Chondrocyte (in vitro differentiated cells): ENCODE data around the gene FAM53B. TPM values are rescaled to one million over a fixed set of nuclear protein-coding genes. Genes with fewer than 3 reads are reported as not detected.

Experiments used
- DNase-seq: peaks from one replicate; pipeline ENCODE4 v3.0.0; 2021; ENCODE audit warnings: mixed read lengths, low spot score
- H3K27ac Mint-ChIP-seq: one replicate; pipeline ENCODE4 v1.8.0; 2021; ENCODE audit warnings: mild to moderate bottlenecking, moderate library complexity, mixed read lengths; ENCODE audit not compliant: unreplicated experiment
- H3K27me3 Mint-ChIP-seq: 2 replicates; pipeline ENCODE4 v1.8.0; 2021; ENCODE audit warnings: low read depth, mixed read lengths
- H3K36me3 Mint-ChIP-seq: 2 replicates; pipeline ENCODE4 v1.8.0; 2021; ENCODE audit warnings: low read depth, mixed read lengths
- H3K4me1 Mint-ChIP-seq: 2 replicates; pipeline ENCODE4 v1.8.0; 2021; ENCODE audit warnings: low read depth, mild to moderate bottlenecking, mixed read lengths
- H3K4me3 Mint-ChIP-seq: one replicate; pipeline ENCODE4 v1.8.0; 2021; ENCODE audit warnings: mild to moderate bottlenecking, moderate library complexity, mixed read lengths; ENCODE audit not compliant: unreplicated experiment
- H3K9me3 Mint-ChIP-seq: 2 replicates; pipeline ENCODE4 v1.8.0; 2021; ENCODE audit warnings: low read depth, mixed read lengths
- total RNA-seq: library from RNA; stranded (reverse); gene quantifications from 3 replicates; pipeline ENCODE4 v1.2.1, GENCODE V29; 2021
- TF ChIP-seq, protein P1 (sequence below): fragments of 200-600 bp; sonication (generic); IDR thresholded peaks from 2 replicates; pipeline ENCODE4 v1.5.0; 2021; ENCODE audit warnings: antibody characterized with exemption, mild to moderate bottlenecking, moderate library complexity

The FAM53B gene
- total RNA-seq, 1 donor from 2014 or later = 16.1 TPM

DNA sequence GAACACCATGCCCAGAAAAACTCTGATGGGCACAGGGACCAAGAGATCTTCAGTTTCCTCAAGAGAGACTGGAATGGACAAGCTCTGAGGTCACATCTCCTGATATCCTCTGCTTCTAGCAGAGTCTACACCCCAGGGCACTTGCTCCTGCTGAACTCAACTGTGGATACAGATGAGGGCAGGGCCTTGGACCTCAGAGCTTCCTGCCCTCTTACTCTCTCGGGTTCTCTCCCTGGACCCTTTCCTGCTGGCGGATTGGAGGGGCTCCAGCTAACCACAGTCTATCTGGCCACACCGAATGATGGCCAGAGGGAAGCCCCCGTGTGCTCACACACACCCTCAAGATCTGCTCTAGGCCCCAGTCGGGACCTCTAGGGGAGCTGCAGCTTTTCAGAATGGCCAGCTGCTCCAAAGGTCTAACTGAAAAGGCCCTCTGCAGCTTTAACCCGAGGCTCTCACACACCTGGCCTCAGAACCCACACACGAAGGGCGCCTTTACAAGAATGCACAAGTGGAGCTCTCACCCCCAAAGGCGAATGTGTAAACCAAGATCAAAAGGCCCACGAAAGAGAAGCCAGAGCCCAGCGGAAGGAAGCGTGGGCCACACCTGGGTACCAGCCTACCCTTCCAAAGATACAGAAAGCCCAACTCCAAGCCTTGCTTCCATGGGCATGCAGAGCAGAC is 65.5 kb downstream of the FAM53B start:
- H3K27me3 Mint-ChIP-seq = no peaks in the 10 kb centered on the region
- DNase-seq = no peak

DNA sequence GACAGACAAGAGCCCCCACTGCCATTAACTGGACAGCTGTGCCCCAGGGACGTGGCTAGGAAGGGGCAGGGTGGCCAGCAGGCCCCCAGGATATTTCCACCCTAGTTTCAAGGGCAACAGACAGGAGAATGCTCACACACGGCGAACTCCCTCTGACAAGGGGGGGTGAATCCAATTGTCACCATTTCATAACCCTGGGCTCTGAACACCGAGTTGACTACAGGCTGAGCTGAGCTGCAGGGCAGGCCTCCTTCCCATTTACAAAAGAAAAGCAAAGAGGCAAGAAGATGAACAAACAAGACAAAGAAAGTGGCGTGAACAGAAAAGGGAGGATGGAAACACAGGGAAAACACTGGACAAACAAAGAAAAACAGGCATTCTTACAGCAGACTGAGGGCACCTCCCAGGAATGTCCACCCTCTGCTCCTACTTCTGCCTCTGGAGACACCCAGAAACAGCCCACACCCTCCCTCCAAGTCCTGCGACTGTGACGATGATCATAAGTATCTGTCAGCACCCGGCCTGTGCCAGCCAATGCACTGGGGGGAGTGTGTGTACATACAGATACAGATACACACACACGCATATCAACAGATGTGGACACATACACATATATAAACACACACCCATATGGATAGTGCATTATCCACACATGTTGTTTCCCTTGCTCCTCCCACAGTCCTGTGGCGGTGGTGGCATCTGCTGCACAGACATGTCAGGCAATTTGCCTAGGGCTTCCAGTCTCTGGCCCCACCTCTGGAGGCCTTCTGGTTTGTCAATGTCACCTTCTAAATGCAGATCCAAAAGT is 66.2 kb downstream of the FAM53B start:
- H3K36me3 Mint-ChIP-seq = peaks cover 11% of the 10 kb centered on the region
- no peak for DNase-seq
- TF ChIP-seq, protein P1, sequence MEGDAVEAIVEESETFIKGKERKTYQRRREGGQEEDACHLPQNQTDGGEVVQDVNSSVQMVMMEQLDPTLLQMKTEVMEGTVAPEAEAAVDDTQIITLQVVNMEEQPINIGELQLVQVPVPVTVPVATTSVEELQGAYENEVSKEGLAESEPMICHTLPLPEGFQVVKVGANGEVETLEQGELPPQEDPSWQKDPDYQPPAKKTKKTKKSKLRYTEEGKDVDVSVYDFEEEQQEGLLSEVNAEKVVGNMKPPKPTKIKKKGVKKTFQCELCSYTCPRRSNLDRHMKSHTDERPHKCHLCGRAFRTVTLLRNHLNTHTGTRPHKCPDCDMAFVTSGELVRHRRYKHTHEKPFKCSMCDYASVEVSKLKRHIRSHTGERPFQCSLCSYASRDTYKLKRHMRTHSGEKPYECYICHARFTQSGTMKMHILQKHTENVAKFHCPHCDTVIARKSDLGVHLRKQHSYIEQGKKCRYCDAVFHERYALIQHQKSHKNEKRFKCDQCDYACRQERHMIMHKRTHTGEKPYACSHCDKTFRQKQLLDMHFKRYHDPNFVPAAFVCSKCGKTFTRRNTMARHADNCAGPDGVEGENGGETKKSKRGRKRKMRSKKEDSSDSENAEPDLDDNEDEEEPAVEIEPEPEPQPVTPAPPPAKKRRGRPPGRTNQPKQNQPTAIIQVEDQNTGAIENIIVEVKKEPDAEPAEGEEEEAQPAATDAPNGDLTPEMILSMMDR = no peak
- peaks cover 17% of the 10 kb centered on the region for H3K4me1 Mint-ChIP-seq
- no peak overlapping the region for H3K27ac Mint-ChIP-seq
- no peaks in the 10 kb centered on the region for H3K9me3 Mint-ChIP-seq
- no peaks in the 10 kb centered on the region for H3K27me3 Mint-ChIP-seq
- no peak overlapping the region for H3K4me3 Mint-ChIP-seq

More for the DNA sequence above, 65.5 kb downstream of the FAM53B start:
- peak overlapping the region; percentile 27 for H3K27ac Mint-ChIP-seq
- no peak overlapping the region for H3K4me3 Mint-ChIP-seq
- peaks cover 11% of the 10 kb centered on the region for H3K36me3 Mint-ChIP-seq
- peaks cover 17% of the 10 kb centered on the region for H3K4me1 Mint-ChIP-seq
- TF ChIP-seq, protein P1 = no peak
- H3K9me3 Mint-ChIP-seq = no peaks in the 10 kb centered on the region

DNA sequence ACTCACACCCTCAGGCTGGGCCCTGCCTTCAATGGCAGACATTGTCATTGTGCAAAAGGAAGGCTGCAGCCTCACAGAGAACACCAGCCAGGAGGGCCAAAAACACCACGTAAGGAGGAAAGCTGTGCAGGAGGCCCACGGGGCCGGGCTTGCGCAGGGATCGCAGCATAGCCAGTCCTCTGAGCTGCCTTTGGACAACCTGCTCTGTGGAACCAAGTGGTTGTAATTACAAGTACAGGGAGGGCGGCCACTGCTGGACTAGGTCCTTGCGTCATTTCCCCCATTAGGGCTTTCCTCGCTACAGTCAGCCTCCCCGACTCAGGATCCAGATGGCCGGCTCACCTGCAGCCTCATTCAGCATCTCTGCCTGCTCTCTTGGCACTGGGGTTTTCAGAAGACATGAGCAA is 66.9 kb downstream of the FAM53B start:
- Mint-ChIP-seq H3K27me3 (no peaks in the 10 kb centered on the region), H3K9me3 (no peaks in the 10 kb centered on the region), H3K4me3 (no peak overlapping the region), H3K36me3 (peaks cover 11% of the 10 kb centered on the region), H3K27ac (no peak overlapping the region), H3K4me1 (peaks cover 22% of the 10 kb centered on the region)
- TF ChIP-seq, protein P1 = no peak
- DNase-seq = no peak

DNA sequence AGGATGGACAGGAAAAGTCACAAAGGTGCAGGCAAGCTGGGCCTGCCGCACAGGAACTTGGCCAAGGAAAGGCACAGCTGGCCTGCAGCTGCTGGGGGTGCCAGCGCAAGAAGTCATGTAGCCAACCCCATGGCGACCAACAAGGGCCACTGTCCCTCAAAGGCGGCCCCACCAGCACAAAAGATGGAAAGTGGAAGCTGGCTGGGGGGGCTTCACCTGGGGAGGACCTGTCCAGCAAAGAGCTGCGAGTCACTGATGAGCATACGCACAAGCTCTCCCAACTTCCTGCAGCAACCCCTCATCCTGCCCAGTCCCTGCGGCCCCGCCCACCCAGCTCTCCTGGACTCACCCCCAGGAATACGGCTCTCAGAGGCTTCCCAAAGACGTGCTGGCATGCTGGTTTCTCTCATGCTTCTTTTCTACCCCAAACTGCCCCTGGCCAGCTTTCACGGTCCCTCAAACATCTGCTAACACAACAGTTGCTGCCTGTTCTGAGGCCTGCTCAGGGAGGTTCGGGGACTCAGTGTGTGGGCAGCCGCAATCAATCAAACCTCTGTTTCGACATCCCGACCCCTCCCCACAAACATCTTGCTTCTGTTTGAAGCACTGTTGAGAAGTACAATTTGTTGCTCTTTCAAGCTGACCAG is 67.6 kb downstream of the FAM53B start:
- Mint-ChIP-seq H3K27ac (no peak overlapping the region), H3K4me1 (peaks cover 23% of the 10 kb centered on the region), H3K27me3 (no peaks in the 10 kb centered on the region), H3K9me3 (no peaks in the 10 kb centered on the region), H3K4me3 (no peak overlapping the region), H3K36me3 (peaks cover 8% of the 10 kb centered on the region)
- no peak for DNase-seq
- TF ChIP-seq, protein P1 = no peak

DNA sequence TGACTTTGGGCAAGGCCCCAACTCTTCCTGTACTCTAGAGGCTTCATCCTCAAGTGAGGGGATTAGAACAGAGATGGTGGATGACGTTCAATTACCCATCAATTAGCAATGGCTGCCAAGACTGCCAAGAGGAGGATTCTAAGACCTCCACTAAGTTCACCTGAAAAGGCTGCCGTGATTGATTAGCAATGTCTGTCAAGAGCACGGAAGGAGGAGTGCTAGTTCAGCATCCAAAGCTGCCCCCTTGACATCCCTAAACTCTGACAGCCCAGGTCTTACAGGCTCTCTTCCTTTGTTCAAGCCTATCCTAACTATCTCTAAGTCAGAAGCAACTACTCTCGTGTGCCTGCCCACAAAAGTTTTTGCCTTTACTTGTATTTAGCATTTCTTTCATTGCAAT is 68.4 kb downstream of the FAM53B start:
- H3K27me3 Mint-ChIP-seq = no peaks in the 10 kb centered on the region
- no peak for DNase-seq
- TF ChIP-seq, protein P1 = no peak
- peaks cover 23% of the 10 kb centered on the region for H3K4me1 Mint-ChIP-seq
- H3K4me3 Mint-ChIP-seq = no peak overlapping the region
- no peak overlapping the region for H3K27ac Mint-ChIP-seq
- H3K9me3 Mint-ChIP-seq = no peaks in the 10 kb centered on the region
- peaks cover 4% of the 10 kb centered on the region for H3K36me3 Mint-ChIP-seq
